K562 (cell line): Measurements from ENCODE around the gene ANKRD49. TPM values are rescaled to one million over a fixed set of nuclear protein-coding genes. Genes with fewer than 3 reads are reported as not detected.

ENCODE experiments used
- ATF1 ChIP-seq, 2 experiments: fragments of 450-650 bp in 1 of 2; IDR thresholded peaks; 2 replicates each; pipeline ENCODE4 v1.6.1; 2016; ENCODE audit warnings: missing compliant biosample characterization in 1 of 2, missing genetic modification characterization in 1 of 2
- BCLAF1 ChIP-seq, 2 experiments: fragments of 450-650 bp in 1 of 2; IDR thresholded peaks; 2 replicates each; pipeline ENCODE4 v1.6.1; 2011 to 2017; ENCODE audit warnings: low read depth in 2 of 2, antibody characterized with exemption in 1 of 2, borderline replicate concordance in 1 of 2, low read length in 1 of 2, mild to moderate bottlenecking in 1 of 2, mixed read lengths in 1 of 2; ENCODE audit not compliant: control insufficient read depth in 1 of 2
- CCAR2 ChIP-seq: fragments of 200-400 bp; formaldehyde crosslinking; IDR thresholded peaks from 2 replicates; pipeline ENCODE4 v1.6.1; 2017; ENCODE audit warnings: mild to moderate bottlenecking, low read depth, low read length
- CEBPB ChIP-seq: fragments of 450-650 bp; IDR thresholded peaks from 2 replicates; pipeline ENCODE4 v1.6.1; 2016; ENCODE audit warnings: missing genetic modification characterization, missing compliant biosample characterization
- KAT7 ChIP-seq: sonication (generic); formaldehyde crosslinking; IDR thresholded peaks from 2 replicates; pipeline ENCODE4 v1.8.0; 2022; ENCODE audit warnings: missing genetic modification reagents, mild to moderate bottlenecking, borderline replicate concordance
- MGA ChIP-seq: fragments of 450-650 bp; IDR thresholded peaks from 2 replicates; pipeline ENCODE4 v1.6.1; 2016; ENCODE audit warnings: mild to moderate bottlenecking, moderate library complexity
- MTA2 ChIP-seq: fragments of 450-650 bp; IDR thresholded peaks from 2 replicates; pipeline ENCODE4 v1.6.1; 2016; ENCODE audit warnings: low read depth
- NRF1 ChIP-seq, 2 experiments: fragments of 450-650 bp; IDR thresholded peaks in 1 of 2; conservative IDR thresholded peaks in 1 of 2; 2 replicates each; pipeline ENCODE4 v1.6.1; 2014; ENCODE audit warnings: mild to moderate bottlenecking in 2 of 2
- TEAD4 ChIP-seq, 2 experiments: sonication (generic) in 1 of 2; formaldehyde crosslinking in 1 of 2; IDR thresholded peaks; 2 replicates each; pipeline versions ENCODE4 v1.6.1 to v1.8.0; 2012 to 2022; ENCODE audit warnings: borderline replicate concordance in 1 of 2, inconsistent platforms in 1 of 2, low read length in 1 of 2, mild to moderate bottlenecking in 1 of 2, missing genetic modification reagents in 1 of 2
- polyA plus RNA-seq, 8 experiments: library from polyadenylated mRNA; depleted of rRNA in 4 of 8; stranded (reverse) in 5 of 8; unstranded in 3 of 8; fragments of >200 nt; fragmentation: Nextera tagmentation in 2 of 8; fragmentation: Illumina TruSeq in 1 of 8; extraction: Ambion mirVana in 2 of 8; extraction: Trizol in 1 of 8; gene quantifications; 2 replicates each; pipeline versions ENCODE4 v1.2.1 to v1.2.3, GENCODE V29; 2011 to 2014; ENCODE audit warnings: inconsistent platforms in 1 of 8, missing spikeins in 1 of 8
- total RNA-seq, 7 experiments: library from RNA; depleted of rRNA in 6 of 7; stranded (reverse); fragments of >200 nt in 6 of 7; fragmentation: Illumina TruSeq in 2 of 7; extraction: Trizol in 2 of 7; gene quantifications; 2 replicates each; pipeline versions ENCODE4 v1.2.1 to v1.2.3, GENCODE V29; 2011 to 2021; ENCODE audit warnings: low replicate concordance in 1 of 7

The ANKRD49 gene
- total and polyA plus RNA-seq, 9 of the 15 experiments (the other 6 are each of a cell fraction or from before 2014, with no cell fraction given): 13.4 to 43.5 (median 30.6) TPM

GRCh38 chr11:94543695-94544645 lies 50.2 kb downstream of the ANKRD49 start, which contains the start of gene FUT4 (continued):
- no peak for TF ChIP-seq BCLAF1 (IDR thresholded peaks at IDR 0.05; ENCODE audit: borderline replicate concordance in 1 of 2, control insufficient read depth in 1 of 2, low read depth in 2 of 2, low read length in 1 of 2)
- no peak for TF ChIP-seq CEBPB
- peak; percentile 95 for TF ChIP-seq MGA
- peak; percentile 80 to 83 for TF ChIP-seq NRF1 (conservative IDR thresholded peaks at IDR 0.05 in 1 of 2, IDR thresholded peaks at IDR 0.05 in 1 of 2)
- no peak for TF ChIP-seq CCAR2
- TF ChIP-seq ATF1 (CRISPR knock-in tag; IDR thresholded peaks at IDR 0.05): no peak
- TF ChIP-seq ATF1 (tag; IDR thresholded peaks at IDR 0.05): peak; percentile 70
- no peak for TF ChIP-seq TEAD4 (IDR thresholded peaks at IDR 0.05; ENCODE audit: low read length)
- TF ChIP-seq TEAD4 (CRISPR knock-in tag; IDR thresholded peaks at IDR 0.05; ENCODE audit: borderline replicate concordance): peak; percentile 75; the same call in 1 of the 2 replicates
- TF ChIP-seq MTA2: no peak
- peak; percentile 56; the same call in 1 of the 2 replicates for TF ChIP-seq KAT7
